Spinal cord (tissue), 10 donors: Measurements from ENCODE around the gene APLP2. TPM values are rescaled to one million over a fixed set of nuclear protein-coding genes. Genes with fewer than 3 reads are reported as not detected.
"Not testable (repeated sequence)": the region's sequence is repeated elsewhere in the genome, so short reads cannot be mapped to it uniquely, and the experiment has no call there.

Experiments used
- DNase-seq, 6 donors: peaks; one replicate each; pipeline versions ENCODE4 v3.0.0 to v3.0.0-alpha.2; 2013 to 2015; ENCODE audit warnings: low spot score in 6 of 6, low read depth in 4 of 6
- H3K27ac ChIP-seq: one replicate; pipeline ENCODE4 v1.5.1; 2013; ENCODE audit warnings: low read depth, low read length, control low read depth
- H3K27me3 ChIP-seq: one replicate; pipeline ENCODE4 v1.6.1; 2013; ENCODE audit warnings: low read length; ENCODE audit not compliant: control insufficient read depth, insufficient read depth
- H3K36me3 ChIP-seq: one replicate; pipeline ENCODE4 v1.6.1; 2013; ENCODE audit warnings: low read length; ENCODE audit not compliant: control insufficient read depth, insufficient read depth
- H3K4me1 ChIP-seq: one replicate; pipeline ENCODE4 v1.6.1; 2013; ENCODE audit warnings: low read length; ENCODE audit not compliant: control insufficient read depth, insufficient read depth
- H3K4me3 ChIP-seq: one replicate; pipeline ENCODE4 v1.5.1; 2013; ENCODE audit warnings: low read depth, low read length, control low read depth
- H3K9me3 ChIP-seq: one replicate; pipeline ENCODE4 v1.6.1; 2013; ENCODE audit warnings: low read length; ENCODE audit not compliant: control insufficient read depth, insufficient read depth
- WGBS: methylation state at CpG from one replicate; pipeline ENCODE4 v1.1.5; 2013; ENCODE audit warnings: missing lambda C conversion rate; ENCODE audit not compliant: insufficient coverage; 5-methylcytosine and 5-hydroxymethylcytosine counted together
- long read RNA-seq, 4 donors: transcript quantifications; one replicate each; lab custom pipeline, GENCODE V29; 2026
- polyA plus RNA-seq, 2 donors: library from polyadenylated mRNA; unstranded; fragments of 120-200 nt; gene quantifications; one replicate each; pipeline ENCODE4 v1.2.1, GENCODE V29; 2013; ENCODE audit not compliant: insufficient read length in 2 of 2
- total RNA-seq, 2 donors: library from RNA; depleted of rRNA in 1 of 2; stranded (reverse); fragments of 120-200 nt in 1 of 2; fragments of >200 nt in 1 of 2; gene quantifications; one replicate each; pipeline versions ENCODE4 v1.2.3 to v1.2.4, GENCODE V29; 2013 to 2014
- donor health status: healthy.

APLP2 gene
- total RNA-seq (100 to 1,000 TPM; 440 to 457 TPM), polyA plus RNA-seq (100 to 1,000 TPM; 468 to 479 TPM)
- long read RNA-seq, donor 1, transcript APLP2-215 (3 exons, 1,322 nt) = minor isoform, 12 of 437 reads
- long read RNA-seq, donor 1, transcript APLP2-203 (17 exons, 3,270 nt) = minor isoform, 11 of 437 reads
- long read RNA-seq, donor 1, transcript APLP2-207 (2 exons, 1,590 nt) = minor isoform, 8 of 437 reads
- long read RNA-seq, donor 1, transcript APLP2-210 (16 exons, 2,530 nt) = major isoform, 16 of 437 reads
- long read RNA-seq, donor 1, partial matches to known transcripts = 361 of 437 reads
- long read RNA-seq, donor 1, other reads (novel, unspliced or antisense) = 19 of 437 reads
- long read RNA-seq, donor 2, transcript APLP2-203 (17 exons, 3,270 nt) = major isoform, 7 of 62 reads
- long read RNA-seq, donor 2, partial matches to known transcripts = 52 of 62 reads
- long read RNA-seq, donor 2, other reads (novel, unspliced or antisense) = 0 of 62 reads
- long read RNA-seq, donor 3, transcript APLP2-207 (2 exons, 1,590 nt) = major isoform, 7 of 98 reads
- long read RNA-seq, donor 3, transcript APLP2-215 (3 exons, 1,322 nt) = minor isoform, 5 of 98 reads
- long read RNA-seq, donor 3, partial matches to known transcripts = 81 of 98 reads
- long read RNA-seq, donor 3, other reads (novel, unspliced or antisense) = 0 of 98 reads
- long read RNA-seq, donor 4, transcript APLP2-203 (17 exons, 3,270 nt) = major isoform, 11 of 186 reads
- long read RNA-seq, donor 4, transcript APLP2-210 (16 exons, 2,530 nt) = minor isoform, 5 of 186 reads
- long read RNA-seq, donor 4, transcript APLP2-215 (3 exons, 1,322 nt) = minor isoform, 5 of 186 reads
- long read RNA-seq, donor 4, transcript APLP2-207 (2 exons, 1,590 nt) = minor isoform, 10 of 186 reads
- long read RNA-seq, donor 4, partial matches to known transcripts = 152 of 186 reads
- long read RNA-seq, donor 4, other reads (novel, unspliced or antisense) = 0 of 186 reads

DNA sequence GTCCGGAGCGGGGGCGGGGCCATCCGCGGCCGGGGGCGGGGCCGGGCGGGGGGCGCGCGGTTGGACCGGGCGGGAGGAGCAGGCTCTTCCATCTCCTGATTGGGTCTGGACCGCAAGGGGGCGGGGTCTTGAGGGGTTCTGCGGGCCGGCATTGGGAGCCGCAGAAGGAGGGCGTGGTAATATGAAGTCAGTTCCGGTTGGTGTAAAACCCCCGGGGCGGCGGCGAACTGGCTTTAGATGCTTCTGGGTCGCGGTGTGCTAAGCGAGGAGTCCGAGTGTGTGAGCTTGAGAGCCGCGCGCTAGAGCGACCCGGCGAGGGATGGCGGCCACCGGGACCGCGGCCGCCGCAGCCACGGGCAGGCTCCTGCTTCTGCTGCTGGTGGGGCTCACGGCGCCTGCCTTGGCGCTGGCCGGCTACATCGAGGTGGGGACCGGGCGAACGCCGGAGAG lies at the start of gene APLP2:
Gene APLP2 (plus strand): TSS at position 236 of the 450 bp plus-strand sequence. CDS start 84 bp downstream, at position 320.
- H3K4me1 ChIP-seq = peaks cover 13% of the 10 kb centered on the region
- peak; percentile 96 to 100 (median 98) for DNase-seq
- no peaks in the 10 kb centered on the region for H3K36me3 ChIP-seq
- no peaks in the 10 kb centered on the region for H3K27me3 ChIP-seq
- H3K4me3 ChIP-seq = peak within 1 kb of the TSS; percentile 79
- no peaks in the 10 kb centered on the region for H3K9me3 ChIP-seq
- peak within 1 kb of the TSS; percentile 92 for H3K27ac ChIP-seq
- 0% methylated on average over 50 of the region's 51 CpGs for WGBS

DNA sequence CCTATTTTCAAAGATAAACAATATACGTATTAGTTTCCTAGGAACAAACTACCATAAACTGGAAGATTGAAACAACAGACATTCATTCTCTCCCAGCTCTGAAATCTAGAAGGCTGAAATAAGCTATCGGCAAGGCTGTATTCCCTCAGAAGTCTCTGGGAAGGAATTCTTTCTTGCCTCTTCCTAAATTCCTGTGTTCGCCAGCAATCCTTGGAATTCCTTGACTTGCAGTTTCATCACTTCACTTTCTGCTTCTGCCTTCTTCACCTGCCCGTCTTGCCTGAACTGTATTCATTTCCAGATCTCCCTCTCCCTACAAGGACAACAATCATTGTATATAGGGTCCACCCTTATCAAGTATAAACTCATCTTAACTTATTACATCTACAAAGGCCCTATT lies 49.4 kb upstream of the APLP2 start:
- Histone ChIP-seq H3K4me1 (no peaks in the 10 kb centered on the region), H3K27ac (no peak overlapping the region), H3K9me3 (no peaks in the 10 kb centered on the region), H3K27me3 (no peaks in the 10 kb centered on the region), H3K4me3 (no peak overlapping the region), H3K36me3 (no peaks in the 10 kb centered on the region)
- no peak for DNase-seq
- 96% methylated on average over 3 of the region's 4 CpGs for WGBS

DNA sequence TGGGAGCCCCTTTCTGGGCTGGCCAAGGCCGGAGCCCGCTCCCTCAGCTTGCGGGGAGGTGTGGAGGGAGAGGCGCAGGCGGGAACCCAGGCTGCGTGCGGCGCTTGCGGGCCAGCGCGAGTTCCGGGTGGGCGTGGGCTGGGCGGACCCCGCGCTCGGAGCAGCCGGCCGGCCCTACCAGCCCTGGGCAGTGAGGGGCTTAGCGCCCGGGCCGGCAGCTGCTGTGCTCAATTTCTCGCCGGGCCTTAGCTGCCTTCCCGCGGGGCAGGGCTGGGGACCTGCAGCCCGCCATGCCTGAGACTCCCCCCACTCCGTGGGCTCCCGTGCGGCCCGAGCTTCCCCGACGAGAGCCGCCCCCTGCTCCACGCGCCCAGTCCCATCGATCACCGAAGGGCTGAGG lies 48.1 kb upstream of the APLP2 start:
- 98% methylated on average over 33 of the region's 38 CpGs for WGBS
- H3K27me3 ChIP-seq, H3K36me3 ChIP-seq, DNase-seq, H3K27ac ChIP-seq, H3K4me3 ChIP-seq, H3K9me3 ChIP-seq, H3K4me1 ChIP-seq: not testable (repeated sequence)

DNA sequence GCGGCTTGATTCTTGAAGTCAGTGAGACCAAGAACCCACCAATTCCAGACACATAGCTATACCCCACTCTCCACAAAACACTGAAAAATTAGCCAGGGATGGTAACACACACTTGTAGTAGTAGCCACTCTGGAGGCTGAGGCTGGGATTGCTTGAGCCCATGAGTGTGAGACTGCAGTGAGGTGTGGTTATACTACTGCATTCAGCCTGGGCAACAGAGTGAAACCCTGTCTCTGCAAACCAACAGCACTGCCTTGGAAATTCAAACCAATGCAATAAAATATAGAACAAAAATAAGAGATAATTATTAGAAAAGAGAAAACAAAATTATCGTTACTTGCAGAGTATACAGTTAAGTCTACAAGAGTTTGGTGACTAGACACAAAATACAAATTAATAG lies 46.9 kb upstream of the APLP2 start:
- Histone ChIP-seq H3K27me3 (no peaks in the 10 kb centered on the region), H3K27ac (no peak overlapping the region), H3K4me1 (no peaks in the 10 kb centered on the region), H3K9me3 (no peaks in the 10 kb centered on the region), H3K36me3 (no peaks in the 10 kb centered on the region), H3K4me3 (no peak overlapping the region)
- no CpG with 5 or more reads among the region's 2 CpGs for WGBS
- DNase-seq = no peak

DNA sequence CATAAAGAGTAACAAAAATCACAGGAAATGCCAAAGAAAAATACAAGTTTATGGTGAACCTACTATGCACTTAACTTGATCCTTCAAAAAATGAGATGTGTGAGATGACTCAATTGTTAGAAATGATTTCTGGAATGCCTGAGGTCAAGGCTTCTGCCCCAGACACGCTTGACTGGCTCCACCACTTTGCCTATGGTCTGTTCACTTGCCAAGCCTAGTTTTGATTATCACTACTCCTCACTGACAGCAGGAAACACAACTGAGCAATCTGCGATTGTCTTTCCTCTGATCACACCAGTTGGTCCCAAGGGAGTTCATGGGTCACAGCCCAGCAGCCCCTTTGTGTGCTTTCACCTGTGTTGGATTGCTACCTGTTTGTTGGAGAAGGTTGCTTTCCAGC lies 46.5 kb upstream of the APLP2 start:
- no peak overlapping the region for H3K27ac ChIP-seq
- H3K36me3 ChIP-seq = no peaks in the 10 kb centered on the region
- 65% methylated on average over 2 of the region's 2 CpGs for WGBS
- H3K27me3 ChIP-seq = no peaks in the 10 kb centered on the region
- no peaks in the 10 kb centered on the region for H3K4me1 ChIP-seq
- DNase-seq = no peak
- no peak overlapping the region for H3K4me3 ChIP-seq
- no peaks in the 10 kb centered on the region for H3K9me3 ChIP-seq

DNA sequence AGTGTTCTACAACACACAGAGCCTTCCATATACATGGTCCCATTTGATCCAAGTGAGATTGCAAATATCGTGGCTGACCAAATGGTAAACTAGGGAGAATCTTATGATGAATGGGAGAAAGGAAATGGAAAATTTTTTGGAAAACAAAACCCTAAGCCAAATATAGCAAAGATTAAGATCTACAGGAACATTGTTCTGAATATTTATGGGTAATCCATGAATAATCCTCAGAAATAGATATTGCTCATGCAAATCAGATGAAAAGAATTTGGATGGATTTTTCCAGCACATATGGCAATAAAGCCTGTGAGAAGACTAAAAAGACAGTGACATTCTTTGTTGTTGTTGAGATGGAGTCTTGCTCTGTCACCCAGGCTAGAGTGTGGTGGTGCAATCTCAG lies 45.3 kb upstream of the APLP2 start:
- H3K27ac ChIP-seq = no peak overlapping the region
- H3K4me1 ChIP-seq = no peaks in the 10 kb centered on the region
- no CpG with 5 or more reads among the region's 1 CpG for WGBS
- DNase-seq = peak in 1 of 6 donors; percentile 78
- no peaks in the 10 kb centered on the region for H3K36me3 ChIP-seq
- H3K9me3 ChIP-seq = no peaks in the 10 kb centered on the region
- H3K4me3 ChIP-seq = no peak overlapping the region
- H3K27me3 ChIP-seq = no peaks in the 10 kb centered on the region

DNA sequence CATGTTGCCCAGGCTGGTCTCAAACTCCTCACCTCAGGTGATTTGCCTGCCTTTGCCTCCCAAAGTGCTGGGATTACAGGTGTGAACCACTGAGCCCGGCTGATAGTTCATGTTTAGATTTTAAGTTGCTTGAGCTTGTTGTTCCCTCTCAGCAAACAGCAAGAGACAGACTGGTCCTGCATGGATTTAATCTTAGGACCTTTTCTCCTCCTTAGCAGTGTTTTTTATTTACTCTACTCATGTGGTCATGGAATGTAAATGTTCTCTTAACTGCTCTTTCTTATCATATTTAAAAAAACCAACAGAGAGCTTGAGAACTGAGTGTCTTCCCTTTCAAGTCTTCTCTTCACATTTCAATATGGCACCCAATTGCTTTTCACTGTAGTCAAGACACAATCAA lies 44.3 kb upstream of the APLP2 start:
- H3K27ac ChIP-seq = no peak overlapping the region
- DNase-seq = no peak
- no CpG with 5 or more reads among the region's 1 CpG for WGBS
- H3K27me3 ChIP-seq = no peaks in the 10 kb centered on the region
- no peaks in the 10 kb centered on the region for H3K9me3 ChIP-seq
- H3K36me3 ChIP-seq = no peaks in the 10 kb centered on the region
- H3K4me1 ChIP-seq = no peaks in the 10 kb centered on the region
- no peak overlapping the region for H3K4me3 ChIP-seq

DNA sequence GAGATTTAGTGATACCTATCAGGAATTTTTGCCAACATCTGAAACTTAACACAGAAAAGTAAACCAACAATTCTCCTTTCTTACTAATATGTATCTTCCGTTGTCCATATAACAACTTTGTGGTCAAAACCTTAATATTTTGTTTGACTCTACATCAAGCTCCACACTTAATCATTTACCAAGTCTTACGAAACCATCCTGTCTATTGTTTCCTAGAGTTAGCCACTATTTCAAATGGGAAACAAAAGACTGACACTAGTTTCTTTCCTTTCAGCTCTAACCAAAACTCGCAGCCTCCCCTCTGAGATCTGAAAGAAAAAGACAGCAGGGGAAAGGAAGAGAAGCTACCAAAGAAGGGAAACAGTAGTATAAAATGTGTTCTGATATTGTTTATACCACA lies 40.6 kb upstream of the APLP2 start:
- Histone ChIP-seq H3K4me3 (no peak overlapping the region), H3K27me3 (no peaks in the 10 kb centered on the region), H3K27ac (no peak overlapping the region), H3K4me1 (no peaks in the 10 kb centered on the region), H3K9me3 (no peaks in the 10 kb centered on the region), H3K36me3 (no peaks in the 10 kb centered on the region)
- WGBS = 100% methylated on average over 1 of the region's 3 CpGs
- no peak for DNase-seq

DNA sequence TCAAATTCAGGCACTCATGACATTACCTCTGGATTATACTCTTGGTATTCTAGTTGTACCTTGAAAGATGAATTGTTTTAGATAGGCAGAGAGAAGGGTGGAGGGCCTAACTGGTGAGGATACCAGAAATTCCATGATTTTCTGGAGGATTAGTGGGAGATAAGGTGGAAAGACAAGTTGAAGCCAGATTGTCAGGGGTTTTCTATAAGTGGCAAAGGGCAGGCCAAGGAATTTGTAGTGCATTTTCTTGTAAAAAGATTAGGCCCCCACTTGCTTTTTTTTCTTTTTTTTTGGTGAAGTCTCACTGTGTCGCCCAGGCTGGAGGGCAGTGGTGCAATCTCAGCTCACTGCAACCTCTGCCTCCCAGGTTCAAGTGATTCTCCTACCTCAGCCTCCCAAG lies 38.6 kb upstream of the APLP2 start:
- DNase-seq = no peak
- Histone ChIP-seq H3K27me3 (no peaks in the 10 kb centered on the region), H3K36me3 (no peaks in the 10 kb centered on the region), H3K27ac (no peak overlapping the region), H3K4me1 (no peaks in the 10 kb centered on the region), H3K9me3 (no peaks in the 10 kb centered on the region), H3K4me3 (no peak overlapping the region)
- no CpG with 5 or more reads among the region's 1 CpG for WGBS
